Bone marrow (tissue), 2 donors: Measurements from ENCODE around the gene GSTA5.
"Not testable (repeated sequence)": the region's sequence is repeated elsewhere in the genome, so short reads cannot be mapped to it uniquely, and the experiment has no call there.

Source experiments
- DNase-seq, 2 donors: peaks; one replicate each; lab custom pipeline; 2025; lab: John Stamatoyannopoulos, UW

The GSTA5 gene

DNA sequence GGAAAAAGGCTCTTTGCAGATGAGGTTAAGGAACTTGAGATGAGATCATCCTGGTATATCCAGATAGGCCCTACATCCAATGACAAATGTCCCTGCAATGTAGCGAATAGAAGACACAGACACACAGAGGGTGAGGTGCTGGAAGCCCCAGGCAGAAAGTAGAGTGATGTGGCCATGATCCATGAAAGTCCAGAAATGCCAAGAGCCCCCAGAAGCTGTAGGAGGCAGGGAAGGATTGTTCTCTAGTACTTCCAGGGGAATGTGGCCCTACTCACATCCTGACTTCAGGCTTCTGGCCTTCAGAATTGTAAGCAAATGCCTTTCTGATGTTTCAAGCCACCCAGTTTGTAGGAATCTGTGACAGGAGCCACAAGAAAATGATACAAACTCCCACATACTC, 51.0 kb downstream of the GSTA5 start:
- not testable (repeated sequence) for DNase-seq

DNA sequence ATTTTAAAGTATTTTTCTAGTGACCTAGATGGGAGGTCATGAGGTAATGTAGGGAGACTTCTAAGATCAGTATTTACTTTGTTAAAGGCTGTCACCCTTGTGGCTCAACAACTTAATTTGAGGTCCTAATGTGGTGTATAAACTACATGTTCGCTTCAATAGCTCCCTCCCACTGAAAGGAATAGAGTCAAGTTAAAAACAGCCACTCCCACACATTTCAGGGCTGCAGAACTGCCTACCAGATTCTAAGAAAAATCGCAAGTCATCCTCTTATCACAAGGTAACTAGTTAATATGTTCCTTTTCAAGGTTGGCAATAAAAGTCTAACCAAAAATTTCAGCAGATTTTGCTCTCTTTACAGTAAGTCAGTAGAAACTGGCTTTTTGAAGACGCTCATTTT, 52.1 kb downstream of the GSTA5 start:
- no peak for DNase-seq

DNA sequence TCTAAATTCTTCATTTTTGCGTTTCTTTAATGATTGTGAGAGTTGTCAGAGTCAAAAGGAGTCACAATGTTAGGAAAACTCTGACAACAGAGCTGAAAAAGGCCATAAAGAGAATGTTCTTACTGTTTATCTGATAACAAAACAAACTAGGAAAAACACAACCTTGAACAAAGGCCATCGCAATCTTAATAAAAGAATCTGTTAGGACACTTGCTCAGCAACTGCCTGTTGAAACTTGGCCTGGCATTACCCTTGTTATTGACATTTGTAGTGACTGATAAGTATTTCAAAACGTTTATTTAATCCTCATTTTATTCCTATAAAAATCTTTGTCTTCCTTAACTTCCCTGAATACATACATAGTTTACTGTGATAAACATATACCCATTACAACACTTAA, 52.7 kb downstream of the GSTA5 start:
- no peak for DNase-seq

DNA sequence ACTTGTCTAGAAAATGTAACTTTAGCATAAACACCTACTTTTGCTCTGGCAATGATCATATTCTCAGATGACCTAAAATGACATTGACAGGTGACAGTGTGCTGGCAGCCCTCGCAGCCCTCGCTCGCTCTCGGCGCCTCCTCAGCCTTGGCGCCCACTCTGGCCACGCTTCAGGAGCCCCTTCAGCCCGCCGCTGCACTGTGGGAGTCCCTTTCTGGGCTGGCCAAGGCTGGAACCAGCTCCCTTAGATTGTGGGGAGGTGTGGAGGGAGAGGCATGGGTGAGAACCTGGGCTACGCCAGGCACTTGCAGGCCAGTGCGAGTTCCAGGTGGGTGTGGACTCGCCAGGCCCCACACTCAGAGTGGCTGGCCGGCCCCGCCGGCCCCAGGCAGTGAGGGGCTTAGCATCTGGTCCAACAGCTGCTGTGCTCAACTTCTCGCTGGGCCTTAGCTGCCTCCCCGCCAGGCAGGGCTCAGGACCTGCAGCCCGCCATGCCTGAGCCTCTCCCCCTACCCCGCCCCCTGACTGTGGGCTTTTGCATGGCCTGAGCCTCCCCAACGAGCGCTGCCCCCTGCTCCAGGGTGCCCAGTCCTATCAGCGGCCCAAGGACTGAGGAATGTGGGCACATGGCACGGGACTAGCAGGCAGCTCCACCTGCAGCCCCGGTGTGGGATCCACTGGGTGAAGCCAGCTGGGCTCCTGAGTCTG, 54.2 kb downstream of the GSTA5 start:
- DNase-seq, result no peak

DNA sequence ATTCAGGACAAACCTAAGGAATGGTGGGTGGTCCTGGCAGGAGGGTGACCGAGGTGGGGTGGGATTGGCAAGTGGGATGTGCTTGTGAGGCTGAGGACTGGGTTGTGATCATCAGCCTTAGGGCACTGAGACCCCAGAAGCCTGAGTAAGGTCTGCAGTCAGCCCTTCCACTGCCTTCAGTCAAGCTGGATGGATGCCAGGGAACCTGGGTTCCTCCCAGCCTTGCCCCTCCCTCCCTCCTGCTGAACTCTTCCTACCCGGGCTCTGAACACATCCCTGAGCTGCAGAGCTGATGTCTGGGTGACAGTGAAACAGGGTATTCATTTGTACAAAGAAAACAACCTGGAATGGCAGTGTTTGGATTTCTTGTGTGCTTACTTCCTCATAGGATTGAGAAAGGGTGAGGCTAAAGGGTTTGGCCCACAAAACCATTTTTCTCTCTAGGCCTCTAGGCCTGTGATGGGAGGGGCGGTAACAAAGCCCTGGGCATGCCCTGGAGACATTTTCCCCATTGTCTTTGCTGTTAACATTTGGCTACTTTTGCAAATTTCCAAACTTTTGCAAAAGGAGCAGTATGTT, 57.8 kb downstream of the GSTA5 start:
- DNase-seq, result not testable (repeated sequence)

GRCh38 chr6:52782209-52782608, 58.4 kb downstream of the GSTA5 start:
- not testable (repeated sequence) for DNase-seq
